Loucy (cell line): ENCODE measurements around the gene TMEM129.

ENCODE experiments used
- H2AFZ ChIP-seq: fragments of 200-600 bp; sonication (generic); 2 replicates; pipeline ENCODE4 v1.6.0; 2016; ENCODE audit warnings: antibody characterized with exemption, mild to moderate bottlenecking, low read length, moderate library complexity
- H3F3A ChIP-seq: fragments of 200-600 bp; 2 replicates; pipeline ENCODE4 v1.6.0; 2016; ENCODE audit warnings: antibody characterized with exemption, low read depth, mild to moderate bottlenecking
- H3K27me3 ChIP-seq: fragments of 200-600 bp; sonication (generic); 2 replicates; pipeline ENCODE4 v1.6.1; 2014; ENCODE audit warnings: low read length, mild to moderate bottlenecking; ENCODE audit not compliant: insufficient read depth, poor library complexity, severe bottlenecking
- H3K36me3 ChIP-seq: fragments of 200-600 bp; sonication (generic); 2 replicates; pipeline ENCODE4 v1.6.1; 2016; ENCODE audit warnings: low read length; ENCODE audit not compliant: insufficient read depth
- H3K4me1 ChIP-seq: fragments of 200-600 bp; sonication (generic); 2 replicates; pipeline ENCODE4 v1.5.1; 2014; ENCODE audit warnings: low read length, mild to moderate bottlenecking; ENCODE audit not compliant: insufficient read depth, poor library complexity, severe bottlenecking
- H3K4me2 ChIP-seq: fragments of 200-600 bp; sonication (generic); 2 replicates; pipeline ENCODE4 v1.6.0; 2014; ENCODE audit warnings: antibody characterized with exemption, low read length, low read depth, mild to moderate bottlenecking; ENCODE audit not compliant: poor library complexity, severe bottlenecking
- H3K4me3 ChIP-seq: fragments of 200-600 bp; sonication (generic); 2 replicates; pipeline ENCODE4 v1.5.1; 2014; ENCODE audit warnings: low read length, mild to moderate bottlenecking, mixed read lengths; ENCODE audit not compliant: poor library complexity, severe bottlenecking
- H3K79me2 ChIP-seq: fragments of 200-600 bp; sonication (generic); 2 replicates; pipeline ENCODE4 v1.6.1; 2014; ENCODE audit warnings: low read length; ENCODE audit not compliant: insufficient read depth
- H3K9ac ChIP-seq: fragments of 200-600 bp; sonication (generic); 2 replicates; pipeline ENCODE4 v1.6.0; 2014; ENCODE audit warnings: mild to moderate bottlenecking, low read depth, low read length, moderate library complexity; ENCODE audit not compliant: poor library complexity, severe bottlenecking
- H3K9me2 ChIP-seq: fragments of 200-600 bp; sonication (generic); replicated peaks from 2 replicates; pipeline ENCODE4 v1.6.1; 2016; ENCODE audit warnings: low read depth, low read length, mixed read lengths
- H3K9me3 ChIP-seq: fragments of 200-600 bp; sonication (generic); 2 replicates; pipeline ENCODE4 v1.6.1; 2014; ENCODE audit warnings: mild to moderate bottlenecking, antibody characterized with exemption, low read length, low read depth; ENCODE audit not compliant: insufficient read depth
- H4K20me1 ChIP-seq: fragments of 200-600 bp; sonication (generic); 2 replicates; pipeline ENCODE4 v1.6.0; 2014; ENCODE audit warnings: antibody characterized with exemption, low read length, mild to moderate bottlenecking; ENCODE audit not compliant: insufficient read depth, poor library complexity, severe bottlenecking
- EZH2phosphoT487 ChIP-seq: fragments of 200-600 bp; IDR thresholded peaks from 2 replicates; pipeline ENCODE4 v1.6.1; 2018; ENCODE audit warnings: antibody characterized with exemption, mild to moderate bottlenecking, moderate library complexity, borderline replicate concordance
- TF ChIP-seq, protein P1 (sequence below): fragments of 200-600 bp; sonication (generic); conservative IDR thresholded peaks from 2 replicates; pipeline ENCODE4 v1.5.1; 2014; ENCODE audit warnings: mild to moderate bottlenecking, antibody characterized with exemption, low read length

Gene TMEM129

DNA sequence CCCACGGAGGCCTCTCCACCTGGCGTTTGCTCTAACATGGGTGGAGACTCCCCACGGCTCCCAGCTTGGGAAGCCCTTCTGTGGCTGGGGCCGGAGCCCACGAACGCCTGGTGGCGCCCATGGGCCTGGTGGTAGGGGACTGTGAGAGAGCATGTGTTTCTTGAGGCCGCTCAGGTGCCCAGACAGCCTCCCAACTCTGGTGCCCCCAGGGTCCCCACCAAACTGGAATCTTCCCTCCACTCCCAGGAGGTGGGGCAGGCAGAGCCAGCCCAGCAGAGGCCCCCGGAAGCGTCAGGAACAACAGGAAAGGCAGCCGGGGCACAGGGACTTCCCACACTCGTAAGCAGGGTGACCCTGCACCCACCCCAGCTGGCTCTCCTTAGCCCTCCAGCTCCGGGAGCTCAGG, 38.7 kb upstream of the TMEM129 start:
- Histone ChIP-seq H3K4me3 (no peak overlapping the region), H3K9me2 (no peaks in the 10 kb centered on the region), H3K4me2 (no peak overlapping the region), H3K36me3 (no peaks in the 10 kb centered on the region), H3K4me1 (no peaks in the 10 kb centered on the region), H3K79me2 (no peaks in the 10 kb centered on the region), H3K9ac (no peak overlapping the region), H3K9me3 (no peaks in the 10 kb centered on the region), H2AFZ (no peak overlapping the region), H3K27me3 (no peaks in the 10 kb centered on the region), H4K20me1 (no peaks in the 10 kb centered on the region), H3F3A (no peaks in the 10 kb centered on the region)
- no peak for TF ChIP-seq EZH2phosphoT487
- TF ChIP-seq, protein P1, sequence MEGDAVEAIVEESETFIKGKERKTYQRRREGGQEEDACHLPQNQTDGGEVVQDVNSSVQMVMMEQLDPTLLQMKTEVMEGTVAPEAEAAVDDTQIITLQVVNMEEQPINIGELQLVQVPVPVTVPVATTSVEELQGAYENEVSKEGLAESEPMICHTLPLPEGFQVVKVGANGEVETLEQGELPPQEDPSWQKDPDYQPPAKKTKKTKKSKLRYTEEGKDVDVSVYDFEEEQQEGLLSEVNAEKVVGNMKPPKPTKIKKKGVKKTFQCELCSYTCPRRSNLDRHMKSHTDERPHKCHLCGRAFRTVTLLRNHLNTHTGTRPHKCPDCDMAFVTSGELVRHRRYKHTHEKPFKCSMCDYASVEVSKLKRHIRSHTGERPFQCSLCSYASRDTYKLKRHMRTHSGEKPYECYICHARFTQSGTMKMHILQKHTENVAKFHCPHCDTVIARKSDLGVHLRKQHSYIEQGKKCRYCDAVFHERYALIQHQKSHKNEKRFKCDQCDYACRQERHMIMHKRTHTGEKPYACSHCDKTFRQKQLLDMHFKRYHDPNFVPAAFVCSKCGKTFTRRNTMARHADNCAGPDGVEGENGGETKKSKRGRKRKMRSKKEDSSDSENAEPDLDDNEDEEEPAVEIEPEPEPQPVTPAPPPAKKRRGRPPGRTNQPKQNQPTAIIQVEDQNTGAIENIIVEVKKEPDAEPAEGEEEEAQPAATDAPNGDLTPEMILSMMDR: no peak

DNA sequence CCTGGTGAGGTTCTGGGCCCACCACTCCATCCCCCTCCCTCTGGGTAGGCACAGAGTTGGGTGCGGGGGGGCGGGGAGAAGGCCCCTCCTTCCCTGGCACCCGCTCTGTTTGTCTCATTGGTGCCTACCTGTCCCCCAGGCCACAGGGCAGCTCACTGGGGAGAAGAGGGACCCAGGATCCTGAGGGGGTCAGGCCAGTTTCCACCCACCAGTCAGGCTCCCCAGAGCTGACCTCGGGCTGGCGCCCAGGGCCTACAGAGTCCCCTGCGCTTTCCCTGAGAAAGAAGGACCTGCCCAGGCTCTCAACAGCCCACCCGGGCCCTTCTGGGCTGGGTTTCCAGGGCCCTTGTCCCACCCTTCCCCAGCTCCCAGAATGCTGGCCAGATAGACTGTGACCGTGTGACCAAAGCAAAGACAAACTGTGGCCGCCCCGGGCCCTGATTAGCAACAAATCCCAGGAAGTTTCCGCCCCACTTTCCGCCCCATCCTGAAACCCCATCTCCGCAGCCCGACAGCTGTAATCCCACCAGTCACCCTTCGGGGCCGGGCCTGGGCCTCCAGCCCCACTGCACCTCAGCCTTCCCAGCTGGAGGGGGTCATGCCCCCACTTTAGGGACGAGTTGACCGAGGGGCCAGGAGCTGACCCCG, 38.2 kb upstream of the TMEM129 start:
- Histone ChIP-seq H3K9ac (no peak overlapping the region), H3F3A (no peaks in the 10 kb centered on the region), H3K79me2 (no peaks in the 10 kb centered on the region), H4K20me1 (no peaks in the 10 kb centered on the region), H3K9me2 (no peaks in the 10 kb centered on the region), H2AFZ (no peak overlapping the region), H3K27me3 (no peaks in the 10 kb centered on the region), H3K9me3 (no peaks in the 10 kb centered on the region), H3K36me3 (no peaks in the 10 kb centered on the region), H3K4me2 (no peak overlapping the region), H3K4me3 (no peak overlapping the region), H3K4me1 (no peaks in the 10 kb centered on the region)
- TF ChIP-seq, protein P1: no peak
- TF ChIP-seq EZH2phosphoT487: no peak

DNA sequence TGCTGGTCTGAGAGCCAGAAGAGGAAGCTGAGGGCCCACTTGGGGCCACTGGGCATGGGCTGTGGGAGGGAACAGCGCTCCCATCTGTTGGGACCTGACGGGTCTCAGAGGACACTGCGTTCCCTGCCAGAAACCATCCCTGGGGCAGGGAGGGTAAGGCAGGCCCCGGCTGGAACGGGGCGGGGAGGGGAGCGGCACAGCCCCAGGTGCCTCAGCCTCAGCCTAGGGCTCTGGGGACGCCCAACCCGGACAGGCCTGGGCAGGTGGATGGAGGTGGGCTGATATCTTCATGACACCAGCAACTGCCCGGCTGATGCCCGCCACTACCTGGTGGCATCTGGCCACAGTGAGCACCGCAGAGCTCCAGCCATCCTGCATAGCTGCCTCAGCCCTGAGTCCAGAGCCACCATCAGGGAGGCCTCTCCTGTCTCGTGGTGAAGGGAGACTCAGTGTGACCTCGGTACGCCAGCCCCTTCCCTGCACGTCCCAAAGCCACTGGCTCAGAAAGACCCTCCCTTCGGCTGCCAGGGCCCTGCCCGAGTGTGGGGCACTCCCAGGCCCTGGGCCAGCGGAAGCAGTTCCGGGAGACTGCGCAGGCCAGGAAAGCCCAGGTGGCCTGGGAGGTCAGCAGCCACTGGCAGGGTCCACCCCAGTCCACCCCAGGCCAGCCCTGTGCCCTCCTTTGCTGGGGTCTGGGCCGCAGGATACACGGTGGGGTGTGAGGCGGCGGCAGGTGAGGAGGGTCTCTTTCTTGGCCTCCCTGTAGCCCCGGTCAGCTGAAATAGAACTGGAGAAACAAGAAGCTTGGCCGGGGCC, 37.4 kb upstream of the TMEM129 start:
- Histone ChIP-seq H3K36me3 (no peaks in the 10 kb centered on the region), H3K9me2 (no peaks in the 10 kb centered on the region), H3K79me2 (no peaks in the 10 kb centered on the region), H3K9ac (no peak overlapping the region), H3K4me3 (no peak overlapping the region), H3K9me3 (no peaks in the 10 kb centered on the region), H2AFZ (no peak overlapping the region), H3K4me2 (no peak overlapping the region), H4K20me1 (no peaks in the 10 kb centered on the region), H3K4me1 (no peaks in the 10 kb centered on the region), H3K27me3 (no peaks in the 10 kb centered on the region), H3F3A (no peaks in the 10 kb centered on the region)
- TF ChIP-seq, protein P1: no peak
- no peak for TF ChIP-seq EZH2phosphoT487
